K562 (cell line): Measurements from ENCODE around the gene SNRNP70. TPM values are rescaled to one million over a fixed set of nuclear protein-coding genes. Genes with fewer than 3 reads are reported as not detected.

Experiments
- CEBPG ChIP-seq, 3 experiments: fragments of 200-800 bp in 1 of 3; sonication (Bioruptor generic) in 1 of 3; sonication (generic) in 1 of 3; formaldehyde crosslinking in 1 of 3; IDR thresholded peaks in 2 of 3; conservative IDR thresholded peaks in 1 of 3; 2 replicates each; pipeline versions ENCODE4 v1.6.1 to v1.8.0; 2016 to 2022; ENCODE audit warnings: missing compliant biosample characterization in 2 of 3, missing genetic modification characterization in 2 of 3, mild to moderate bottlenecking in 1 of 3, missing genetic modification reagents in 1 of 3
- E2F6 ChIP-seq, 2 experiments: IDR thresholded peaks; 2 replicates each; pipeline ENCODE4 v1.6.1; 2011; ENCODE audit warnings: borderline replicate concordance in 1 of 2, control low read depth in 1 of 2, low read depth in 1 of 2, low read length in 1 of 2, mild to moderate bottlenecking in 1 of 2, mixed read lengths in 1 of 2, moderate library complexity in 1 of 2; ENCODE audit not compliant: insufficient read depth in 1 of 2, insufficient read length in 1 of 2, poor library complexity in 1 of 2, severe bottlenecking in 1 of 2; ENCODE audit errors: extremely low read depth in 1 of 2
- ETV1 ChIP-seq: fragments of 450-650 bp; conservative IDR thresholded peaks from 2 replicates; pipeline ENCODE4 v1.6.1; 2016; ENCODE audit warnings: missing genetic modification characterization, control low read depth, low read depth, missing compliant biosample characterization
- EWSR1 ChIP-seq: fragments of 450-650 bp; IDR thresholded peaks from 2 replicates; pipeline ENCODE4 v1.6.1; 2018; ENCODE audit warnings: borderline replicate concordance, mild to moderate bottlenecking, low read depth, moderate library complexity; ENCODE audit not compliant: partially characterized antibody
- FOS ChIP-seq: IDR thresholded peaks from 3 replicates; pipeline ENCODE4 v1.6.1; 2011; ENCODE audit not compliant: insufficient read length; ENCODE audit errors: extremely low read depth
- GABPA ChIP-seq: fragments of 200-800 bp; sonication (Bioruptor generic); conservative IDR thresholded peaks from 2 replicates; pipeline ENCODE4 v1.6.1; 2016; ENCODE audit warnings: low read depth, missing genetic modification characterization, missing compliant biosample characterization
- ID3 ChIP-seq, 2 experiments: fragments of 250-450 bp in 1 of 2; fragments of 450-650 bp in 1 of 2; sonication (Bioruptor Pico) in 1 of 2; IDR thresholded peaks; 2 replicates each; pipeline versions ENCODE4 v1.6.1 to v1.8.0; 2016 to 2021; ENCODE audit warnings: mild to moderate bottlenecking in 2 of 2, moderate library complexity in 2 of 2, missing compliant biosample characterization in 1 of 2, missing genetic modification characterization in 1 of 2
- MXI1 ChIP-seq: IDR thresholded peaks from 2 replicates; pipeline ENCODE4 v1.6.1; 2011; ENCODE audit warnings: low read depth, mild to moderate bottlenecking, improper control_type of control experiment, low read length
- SAP30 ChIP-seq: fragments of 200-600 bp; sonication (generic); IDR thresholded peaks from 2 replicates; pipeline ENCODE4 v1.6.1; 2012; ENCODE audit warnings: borderline replicate concordance, low read depth, mild to moderate bottlenecking, moderate library complexity, low read length, control low read depth, inconsistent platforms; ENCODE audit not compliant: insufficient read depth, poor library complexity, severe bottlenecking
- SP2 ChIP-seq: IDR thresholded peaks from 2 replicates; pipeline ENCODE4 v1.6.1; 2011; ENCODE audit warnings: mild to moderate bottlenecking, low read depth, low read length, moderate library complexity; ENCODE audit not compliant: poor library complexity, severe bottlenecking; ENCODE audit errors: extremely low read depth
- TAF1 ChIP-seq: IDR thresholded peaks from 2 replicates; pipeline ENCODE4 v1.6.1; 2011; ENCODE audit warnings: mild to moderate bottlenecking, low read length, moderate library complexity; ENCODE audit not compliant: insufficient read depth, control insufficient read depth, severe bottlenecking; ENCODE audit errors: extremely low read depth
- TFAP4 ChIP-seq: sonication (generic); formaldehyde crosslinking; IDR thresholded peaks from 2 replicates; pipeline ENCODE4 v1.8.0; 2022; ENCODE audit warnings: missing genetic modification reagents, mild to moderate bottlenecking, moderate library complexity, borderline replicate concordance
- UBTF ChIP-seq, 2 experiments: IDR thresholded peaks; 2 replicates each; pipeline ENCODE4 v1.6.1; 2012; ENCODE audit warnings: improper control_type of control experiment in 2 of 2, low read depth in 2 of 2, low read length in 2 of 2, borderline replicate concordance in 1 of 2
- ZBTB1 ChIP-seq: sonication (generic); formaldehyde crosslinking; IDR thresholded peaks from 2 replicates; pipeline ENCODE4 v1.8.1; 2023; ENCODE audit warnings: missing genetic modification reagents, low read depth, mild to moderate bottlenecking, borderline replicate concordance
- ZBTB26 ChIP-seq: fragments of 450-650 bp; formaldehyde crosslinking; IDR thresholded peaks from 2 replicates; pipeline ENCODE4 v1.4.0; 2022; ENCODE audit warnings: missing genetic modification characterization
- ZNF239 ChIP-seq: fragments of 250-450 bp; sonication (Bioruptor Pico); IDR thresholded peaks from 2 replicates; pipeline ENCODE4 v1.4.0; 2020; ENCODE audit warnings: mild to moderate bottlenecking
- polyA plus RNA-seq, 8 experiments: library from polyadenylated mRNA; depleted of rRNA in 4 of 8; stranded (reverse) in 5 of 8; unstranded in 3 of 8; fragments of >200 nt; fragmentation: Nextera tagmentation in 2 of 8; fragmentation: Illumina TruSeq in 1 of 8; extraction: Ambion mirVana in 2 of 8; extraction: Trizol in 1 of 8; gene quantifications; 2 replicates each; pipeline versions ENCODE4 v1.2.1 to v1.2.3, GENCODE V29; 2011 to 2014; ENCODE audit warnings: inconsistent platforms in 1 of 8, missing spikeins in 1 of 8
- total RNA-seq, 7 experiments: library from RNA; depleted of rRNA in 6 of 7; stranded (reverse); fragments of >200 nt in 6 of 7; fragmentation: Illumina TruSeq in 2 of 7; extraction: Trizol in 2 of 7; gene quantifications; 2 replicates each; pipeline versions ENCODE4 v1.2.1 to v1.2.3, GENCODE V29; 2011 to 2021; ENCODE audit warnings: low replicate concordance in 1 of 7

SNRNP70 gene
- total and polyA plus RNA-seq, 9 of the 15 experiments (the other 6 are each of a cell fraction or from before 2014, with no cell fraction given), result 2.8 to 496 (median 136) TPM

GRCh38 chr19:49118565-49119410 is 33.5 kb downstream of the SNRNP70 start, which contains the start of gene C19orf73 (continued):
- TF ChIP-seq TFAP4 (CRISPR knock-in tag), result peak; percentile 91
- TF ChIP-seq ZBTB26, result no peak
- peak; percentile 74; the same call in 1 of the 2 replicates for TF ChIP-seq ZBTB1 (CRISPR knock-in tag)
- 0 out of 2 replicates have a peak, but pooled peaks have one; percentile 61 for TF ChIP-seq CEBPG (CRISPR knock-in tag; IDR thresholded peaks at IDR 0.05)
- TF ChIP-seq CEBPG (tag; conservative IDR thresholded peaks at IDR 0.05 in 1 of 2, IDR thresholded peaks at IDR 0.05 in 1 of 2), result peak in 1 of 2 experiments; percentile 34; a peak in 1 of 4 replicates
- peak; percentile 52 for TF ChIP-seq FOS
- peak; percentile 67 for TF ChIP-seq SP2
- peak; percentile 33 for TF ChIP-seq TAF1
- TF ChIP-seq SAP30, result peak; percentile 22
- TF ChIP-seq ZNF239 (CRISPR knock-in tag), result no peak
- TF ChIP-seq ETV1 (tag), result peak; percentile 97
- no peak for TF ChIP-seq EWSR1
- no peak for TF ChIP-seq ID3 (CRISPR knock-in tag; IDR thresholded peaks at IDR 0.05)
- peak; percentile 90 for TF ChIP-seq ID3 (tag; IDR thresholded peaks at IDR 0.05)
- TF ChIP-seq GABPA (tag), result peak; percentile 80
- peak; percentile 98 to 100 for TF ChIP-seq E2F6 (IDR thresholded peaks at IDR 0.05; ENCODE audit: borderline replicate concordance in 1 of 2, extremely low read depth in 1 of 2, insufficient read depth in 1 of 2, insufficient read length in 1 of 2, low read depth in 1 of 2, low read length in 1 of 2, poor library complexity in 1 of 2, severe bottlenecking in 1 of 2)
- peak; percentile 70; the same call in 1 of the 2 replicates for TF ChIP-seq MXI1
- TF ChIP-seq UBTF (IDR thresholded peaks at IDR 0.05; ENCODE audit: borderline replicate concordance in 1 of 2, low read depth in 2 of 2, low read length in 2 of 2), result peak in 1 of 2 experiments; percentile 66; a peak in 1 of 4 replicates
